GM12891 (cell line): ENCODE results near the gene SPP2.

Experiments
- PAX5 ChIP-seq: IDR thresholded peaks from 2 replicates; pipeline ENCODE4 v1.6.1; 2011; ENCODE audit warnings: low read length, moderate library complexity, mild to moderate bottlenecking; ENCODE audit not compliant: insufficient read depth, severe bottlenecking
- POLR2A ChIP-seq: IDR thresholded peaks from 2 replicates; pipeline ENCODE4 v1.6.1; 2011; ENCODE audit warnings: low read depth, low read length, control low read depth

GRCh38 chr2:234026693-234027254, 23.7 kb upstream of the SPP2 start:
- no peak for TF ChIP-seq POLR2A
- no peak for TF ChIP-seq PAX5
